Raji (cell line): Measurements from ENCODE around the gene HNRNPA3.

ENCODE experiments used
- POLR2A ChIP-seq: IDR thresholded peaks from 2 replicates; pipeline ENCODE4 v1.6.1; 2011; ENCODE audit warnings: low read depth, low read length, control low read depth; ENCODE audit not compliant: insufficient read depth

The HNRNPA3 gene

DNA sequence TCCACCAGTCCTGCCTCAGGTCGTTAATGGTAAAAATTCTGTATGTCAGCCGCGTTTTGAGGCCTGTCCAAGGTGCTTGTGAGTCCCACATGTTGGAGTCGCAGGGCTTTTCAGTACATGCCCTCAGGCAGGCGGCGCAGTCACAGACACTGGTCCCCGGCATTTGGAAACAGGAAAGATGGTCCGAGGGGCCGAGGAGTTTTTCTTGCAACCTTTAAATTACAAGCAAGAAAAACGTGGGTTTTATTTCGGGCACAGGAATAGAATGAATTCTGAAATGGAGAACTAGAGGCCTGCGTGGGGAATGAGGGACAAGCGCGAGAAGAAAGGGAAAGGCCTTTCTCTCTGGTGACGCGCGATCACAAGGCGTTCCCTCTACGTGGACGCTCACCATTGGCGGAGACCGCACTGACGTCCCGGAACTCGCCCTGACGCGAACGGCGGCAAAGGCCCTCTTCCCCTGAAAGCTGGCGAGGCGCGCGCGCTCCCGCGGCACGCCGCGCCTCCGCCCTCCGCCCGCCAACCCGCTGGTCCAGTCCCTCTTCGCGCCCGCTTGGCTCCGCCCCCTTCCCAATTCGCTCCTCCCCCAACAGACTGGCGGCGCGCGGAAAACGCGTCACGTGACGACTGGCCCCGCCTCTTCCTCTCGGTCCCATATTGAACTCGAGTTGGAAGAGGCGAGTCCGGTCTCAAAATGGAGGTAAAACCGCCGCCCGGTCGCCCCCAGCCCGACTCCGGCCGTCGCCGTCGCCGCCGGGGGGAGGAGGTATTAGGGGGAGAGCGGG, at the start of gene HNRNPA3:
HNRNPA3 (plus strand) TSS at position 689 of the 785 bp plus-strand sequence; CDS start at position 695, 6 bp downstream.
- TF ChIP-seq POLR2A = peak; percentile 85

DNA sequence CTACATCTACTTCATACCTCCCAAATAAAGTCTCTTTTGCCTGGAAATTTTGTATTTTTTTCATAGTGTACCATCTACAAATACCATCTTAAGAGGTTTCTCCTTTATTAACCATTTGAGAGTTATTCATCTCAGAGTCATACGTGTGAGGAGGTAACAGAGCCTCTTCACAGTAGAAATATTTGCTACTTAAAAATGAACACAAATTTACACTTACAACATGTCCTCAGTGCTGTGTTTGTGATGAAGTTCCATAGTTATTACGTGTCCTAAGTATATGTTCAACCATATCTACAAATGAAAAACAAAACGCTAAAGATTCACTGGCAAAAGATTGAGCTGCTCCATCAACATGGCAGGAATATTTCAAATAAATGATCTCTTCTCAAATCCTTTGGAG, 48.5 kb upstream of the HNRNPA3 start:
- TF ChIP-seq POLR2A = no peak

DNA sequence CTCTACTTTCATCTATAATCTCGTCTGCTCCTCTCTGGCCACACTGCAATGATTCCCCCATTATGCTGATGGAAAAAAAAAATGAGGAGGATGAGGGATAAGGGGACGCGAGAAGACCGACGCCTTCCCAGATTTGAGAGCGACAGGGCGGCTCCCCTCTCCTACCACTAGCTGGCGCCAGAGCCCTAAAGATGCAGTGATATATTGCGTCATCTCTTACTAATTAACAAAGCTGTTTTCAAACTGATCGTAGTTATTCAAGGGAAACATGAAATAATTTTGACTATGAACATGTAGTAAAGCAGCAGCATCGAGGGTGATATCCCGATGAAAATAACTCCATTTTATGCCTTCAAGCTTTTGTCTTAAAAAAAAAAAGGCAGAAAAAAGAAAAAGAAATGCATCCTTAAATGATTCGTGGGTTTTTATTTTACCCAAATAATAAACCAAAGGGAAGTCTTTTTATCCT, 48.0 kb upstream of the HNRNPA3 start:
- no peak for TF ChIP-seq POLR2A

DNA sequence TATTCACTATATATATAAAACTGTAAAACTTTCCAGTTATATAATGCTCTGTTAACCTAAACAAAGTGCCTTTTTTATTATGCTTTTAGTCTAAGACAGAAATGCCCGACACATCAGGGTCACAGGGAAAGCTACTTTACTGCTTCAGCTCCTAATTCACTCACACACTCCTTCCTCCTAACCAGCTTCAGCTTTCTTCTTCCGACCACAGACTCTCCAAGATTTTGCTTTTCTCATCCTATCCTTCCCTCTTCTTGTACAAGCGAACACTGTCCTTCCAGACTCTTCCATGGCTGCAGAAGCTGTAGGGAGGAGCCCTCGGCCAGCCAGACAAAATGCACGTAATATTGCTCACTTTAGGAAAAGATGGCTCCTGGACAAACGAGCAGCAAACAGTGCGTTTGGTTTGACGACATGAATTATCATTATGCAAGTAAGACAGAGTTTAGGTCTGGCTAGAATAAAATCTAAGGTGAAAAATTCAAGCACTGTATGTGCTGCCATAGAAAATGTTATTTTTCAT, 47.5 kb upstream of the HNRNPA3 start:
- 0 out of 2 replicates have a peak, but pooled peaks have one; percentile 24 for TF ChIP-seq POLR2A

DNA sequence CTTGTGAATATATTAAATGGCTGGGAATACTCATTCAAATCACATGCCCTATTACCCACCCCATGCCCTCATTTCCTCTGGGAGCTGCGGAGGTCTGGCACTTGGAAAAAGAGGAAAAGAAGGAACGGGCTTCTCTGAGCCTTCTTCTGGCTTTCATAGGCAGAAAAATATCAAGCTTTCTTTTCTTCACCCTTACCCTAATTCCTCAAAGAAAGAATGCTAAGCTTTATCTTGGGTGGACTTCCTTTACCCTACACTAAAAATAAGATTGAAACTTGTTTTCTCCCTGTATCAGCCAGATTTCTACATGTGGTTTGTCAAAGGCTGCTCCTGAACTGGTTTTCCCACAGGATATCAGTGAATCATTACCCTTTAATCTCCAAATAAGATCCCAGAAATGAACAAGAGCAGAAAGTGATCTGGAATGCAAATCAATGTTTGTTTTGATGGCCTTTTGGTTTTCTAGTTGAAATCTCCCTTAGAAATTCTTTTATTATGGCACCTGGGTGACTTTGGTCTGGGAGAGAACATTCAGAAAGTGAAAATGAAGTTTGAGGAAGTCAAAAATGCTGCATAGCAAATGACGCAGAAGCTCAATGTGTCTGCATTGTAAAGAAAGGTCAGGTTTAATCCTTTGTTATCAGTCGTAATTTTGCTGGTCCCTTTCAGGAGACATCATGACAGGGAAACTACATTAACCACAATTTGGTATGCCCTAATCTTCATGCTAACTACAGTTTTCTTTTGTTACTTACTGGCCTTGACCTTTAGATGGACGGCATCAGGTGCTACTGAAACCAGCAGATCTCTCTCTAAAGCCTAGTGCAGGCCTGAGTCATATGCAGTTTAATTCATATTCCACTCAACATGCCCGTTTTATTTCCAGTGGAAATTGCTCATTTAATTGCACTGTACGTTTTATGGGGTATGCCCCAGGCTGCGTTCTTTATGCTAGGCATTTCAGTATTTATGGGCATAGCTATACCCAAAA, 46.6 kb upstream of the HNRNPA3 start:
- TF ChIP-seq POLR2A = no peak

GRCh38 chr2:177169810-177170514, 42.6 kb upstream of the HNRNPA3 start:
- no peak for TF ChIP-seq POLR2A

- TF ChIP-seq POLR2A = no peak
These were observed 41.2 kb upstream of the HNRNPA3 start for GRCh38 chr2:177171418-177171865.

DNA sequence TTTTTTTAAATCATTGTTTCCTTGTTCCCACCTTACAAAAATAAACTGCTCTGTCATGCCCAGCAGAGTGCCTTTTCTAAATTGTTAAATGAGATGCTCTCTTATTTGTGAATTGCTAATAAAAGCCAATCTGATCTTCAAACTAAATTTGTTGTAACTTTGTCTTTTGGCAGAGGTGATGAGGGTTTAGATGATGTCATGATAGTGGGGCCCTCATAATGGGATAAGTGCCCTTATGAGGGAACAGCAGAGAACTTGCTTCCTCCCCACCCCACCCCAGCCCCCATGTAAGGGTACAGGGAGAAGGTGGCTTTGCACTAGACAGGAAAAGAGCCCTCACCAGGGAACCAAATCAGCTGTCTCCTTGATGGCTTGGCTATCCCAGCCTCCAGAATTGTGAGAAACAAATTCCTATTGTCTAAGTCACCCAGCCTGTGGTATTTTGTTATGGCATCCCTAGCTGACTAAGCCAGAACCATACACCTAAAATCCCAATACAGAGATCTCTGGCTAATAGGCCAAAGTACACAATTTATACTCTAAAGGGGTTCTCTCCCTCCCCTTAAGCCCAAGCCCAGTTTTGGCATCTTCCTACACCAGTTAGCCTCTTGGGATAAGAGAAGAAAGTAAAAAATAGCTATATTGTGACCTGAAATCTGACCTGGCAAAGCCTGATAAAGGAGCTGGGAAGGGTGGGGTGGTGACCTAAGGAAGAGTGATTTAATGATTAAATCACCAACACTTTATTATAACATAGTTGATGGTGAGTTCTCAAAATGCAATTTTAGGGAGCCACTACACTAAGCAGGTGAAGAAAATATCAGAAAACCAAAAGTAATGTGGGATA, 40.3 kb upstream of the HNRNPA3 start:
- no peak for TF ChIP-seq POLR2A

DNA sequence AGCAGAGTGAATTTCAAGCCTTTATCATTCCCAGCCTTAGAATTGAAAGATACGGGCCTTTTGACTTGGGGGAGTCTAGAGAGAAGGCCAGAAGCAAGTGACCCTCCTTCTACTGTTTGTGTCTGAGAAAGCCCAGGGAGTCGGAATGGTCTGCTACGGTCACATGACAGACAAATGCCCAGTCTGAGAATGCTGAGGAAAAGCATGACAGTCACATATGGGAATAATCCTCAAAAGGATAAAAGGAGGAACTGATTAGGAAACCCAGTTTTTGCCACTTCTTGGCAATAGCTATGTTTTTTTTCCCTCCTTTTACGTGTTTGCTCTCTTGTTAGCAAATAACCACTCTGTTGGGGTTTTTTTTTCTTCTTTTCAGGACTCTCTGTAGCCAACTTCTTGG, 38.1 kb upstream of the HNRNPA3 start:
- TF ChIP-seq POLR2A = no peak

- TF ChIP-seq POLR2A = no peak
These were observed 36.5 kb upstream of the HNRNPA3 start for GRCh38 chr2:177175917-177176668.

DNA sequence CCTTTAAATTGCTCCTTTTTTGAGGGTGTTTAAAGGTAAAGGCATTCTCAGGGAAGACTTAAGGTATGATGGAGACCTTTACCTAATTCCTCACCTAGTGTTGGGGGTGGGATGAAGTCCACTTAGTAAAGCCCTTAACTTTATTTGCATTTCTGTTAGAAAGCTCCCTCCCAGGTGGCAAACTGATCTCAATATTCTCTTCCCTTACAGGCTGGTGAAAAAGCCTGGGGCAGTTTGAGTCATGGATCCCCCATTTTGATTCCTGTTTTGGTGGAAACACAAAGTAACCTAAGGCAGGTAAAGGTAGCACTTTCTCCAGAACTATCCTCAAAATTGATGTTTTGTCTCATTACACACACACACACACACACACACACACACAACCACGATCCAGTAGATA, 33.8 kb upstream of the HNRNPA3 start:
- TF ChIP-seq POLR2A = no peak

DNA sequence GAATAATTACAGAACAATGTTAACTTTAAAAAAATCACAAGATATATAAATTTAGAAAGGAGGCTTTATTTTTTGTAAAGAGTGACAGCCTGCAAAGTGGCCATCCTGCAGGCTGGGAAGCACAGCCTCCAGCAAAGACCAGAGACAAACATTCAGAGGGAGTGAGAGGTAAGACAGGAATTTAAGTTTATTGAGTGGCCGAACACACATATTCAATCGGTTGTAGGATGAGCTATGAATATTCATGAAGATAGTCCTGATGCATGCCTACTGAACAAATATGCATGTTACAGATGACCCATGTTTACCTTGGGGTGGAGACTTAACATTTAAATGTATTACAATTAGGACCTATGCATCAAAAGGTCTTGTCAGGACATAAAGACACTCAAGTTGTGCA, 33.4 kb upstream of the HNRNPA3 start:
- TF ChIP-seq POLR2A = no peak
